HepG2 (cell line): ENCODE measurements around the gene STK10. TPM values are rescaled to one million over a fixed set of nuclear protein-coding genes. Genes with fewer than 3 reads are reported as not detected.

Experiments
- ATAC-seq: fragments of 200-7000 bp; cut with Tn5 transposase; 3 replicates; pipeline ENCODE4 v1.9.1; 2020; ENCODE audit warnings: mild to moderate bottlenecking, moderate library complexity
- BruUV-seq: library from RNA; stranded (reverse); fragments of 400-500 nt; replicated peaks from 2 replicates; lab custom pipeline; 2021; lab: Mats Ljungman, UMichigan
- CTCF ChIA-PET: fragments of 300-600 bp; formaldehyde crosslinking; extraction: SDS; loops from one replicate; lab custom pipeline; 2021; ENCODE audit warnings: low total read pairs, inconsistent platforms, low intra/inter-chr PET ratio; lab: Yijun Ruan, JAX
- POLR2A ChIA-PET: fragments of 350-600 bp; sonication (Branson Sonifier 250); formaldehyde crosslinking; loops from one replicate; lab custom pipeline; 2020; ENCODE audit warnings: antibody characterized with exemption, inconsistent platforms; lab: Yijun Ruan, JAX
- DNase-seq: peaks from one replicate; pipeline ENCODE4 v3.0.0-alpha.2; 2015; ENCODE audit warnings: low spot score
- FAIRE-seq: peaks from 3 replicates; lab custom pipeline; 2011; peaks lifted over from hg19 to GRCh38; lab: Jason Lieb, UNC
- H2AFZ ChIP-seq: one replicate; pipeline ENCODE4 v1.6.1; 2011; ENCODE audit warnings: low read length, inconsistent platforms
- H3K27ac ChIP-seq: fragments of 300-600 bp; 3 replicates; pipeline ENCODE4 v1.8.0; 2011; ENCODE audit warnings: mixed run types, mild to moderate bottlenecking, mixed read lengths, low read length, inconsistent platforms; ENCODE audit not compliant: insufficient read depth; ENCODE audit errors: extremely low read length
- H3K27me3 ChIP-seq, 2 experiments: fragments of 200-600 bp in 1 of 2; 2 replicates in 1 of 2; 3 replicates in 1 of 2; pipeline versions ENCODE4 v1.6.0 to v1.8.0; 2011; ENCODE audit warnings: low read length in 2 of 2, mild to moderate bottlenecking in 2 of 2, moderate library complexity in 2 of 2, inconsistent platforms in 1 of 2; ENCODE audit not compliant: insufficient read depth in 2 of 2, control insufficient read depth in 1 of 2
- H3K36me3 ChIP-seq, 2 experiments: fragments of 200-600 bp in 1 of 2; replicated peaks in 1 of 2; 2 replicates in 1 of 2; 3 replicates in 1 of 2; pipeline versions ENCODE4 v1.5.1 to v1.8.0; 2011; ENCODE audit warnings: low read length in 2 of 2, inconsistent platforms in 1 of 2; ENCODE audit not compliant: insufficient read depth in 2 of 2, control insufficient read depth in 1 of 2
- H3K4me1 ChIP-seq: 2 replicates; pipeline ENCODE4 v1.5.1; 2012; ENCODE audit warnings: low read length, inconsistent platforms; ENCODE audit not compliant: insufficient read depth
- H3K4me2 ChIP-seq: 2 replicates; pipeline ENCODE4 v1.6.0; 2011; ENCODE audit warnings: low read depth, low read length, inconsistent platforms
- H3K4me3 ChIP-seq, 3 experiments: fragments of 200-600 bp in 1 of 3; sonication (generic), shearing (Covaris generic) in 1 of 3; replicated peaks in 1 of 3; 2 replicates each; pipeline ENCODE4 v1.5.1; 2011 to 2016; ENCODE audit warnings: low read length in 3 of 3, inconsistent platforms in 2 of 3, low read depth in 2 of 3, mild to moderate bottlenecking in 2 of 3, control low read depth in 1 of 3, mixed read lengths in 1 of 3; ENCODE audit not compliant: insufficient read depth in 1 of 3
- H3K79me2 ChIP-seq: one replicate; pipeline ENCODE4 v1.6.1; 2011; ENCODE audit warnings: low read length, inconsistent platforms; ENCODE audit not compliant: insufficient read depth
- H3K9ac ChIP-seq: 2 replicates; pipeline ENCODE4 v1.6.0; 2011; ENCODE audit warnings: mild to moderate bottlenecking, low read depth, low read length, inconsistent platforms; ENCODE audit not compliant: insufficient read depth
- H3K9me3 ChIP-seq: 2 replicates; pipeline ENCODE4 v1.5.1; 2012; ENCODE audit warnings: mild to moderate bottlenecking, low read length
- H4K20me1 ChIP-seq: 2 replicates; pipeline ENCODE4 v1.6.0; 2011; ENCODE audit warnings: inconsistent platforms, mild to moderate bottlenecking, low read length, moderate library complexity; ENCODE audit not compliant: insufficient read depth
- ARID4A ChIP-seq: sonication (generic); formaldehyde crosslinking; IDR thresholded peaks from 2 replicates; pipeline ENCODE4 v1.5.0; 2020; ENCODE audit warnings: mild to moderate bottlenecking, missing genetic modification reagents, borderline replicate concordance
- ESRRA ChIP-seq: sonication (generic); formaldehyde crosslinking; IDR thresholded peaks from 2 replicates; pipeline ENCODE4 v1.5.1; 2020; ENCODE audit warnings: mild to moderate bottlenecking, low read depth, missing genetic modification reagents
- KDM1A ChIP-seq: IDR thresholded peaks from 2 replicates; pipeline ENCODE4 v1.6.1; 2016; ENCODE audit warnings: missing compliant biosample characterization
- RFXAP ChIP-seq: sonication (generic); formaldehyde crosslinking; IDR thresholded peaks from 2 replicates; pipeline ENCODE4 v1.4.0; 2020; ENCODE audit warnings: missing genetic modification reagents, borderline replicate concordance
- SIX1 ChIP-seq: sonication (generic); formaldehyde crosslinking; IDR thresholded peaks from 2 replicates; pipeline ENCODE4 v1.4.0; 2020; ENCODE audit warnings: missing genetic modification reagents, borderline replicate concordance
- SNAPC2 ChIP-seq: sonication (generic); formaldehyde crosslinking; IDR thresholded peaks from 2 replicates; pipeline ENCODE4 v1.8.1; 2022; ENCODE audit warnings: mild to moderate bottlenecking, missing genetic modification reagents
- TBP ChIP-seq: sonication (generic); formaldehyde crosslinking; IDR thresholded peaks from 2 replicates; pipeline ENCODE4 v1.5.0; 2020; ENCODE audit warnings: missing genetic modification reagents
- ZBTB38 ChIP-seq: sonication (generic); formaldehyde crosslinking; IDR thresholded peaks from 2 replicates; pipeline ENCODE4 v1.5.1; 2020; ENCODE audit warnings: mild to moderate bottlenecking, missing genetic modification reagents
- ZFP90 ChIP-seq: sonication (generic); formaldehyde crosslinking; IDR thresholded peaks from 2 replicates; pipeline ENCODE4 v1.8.0; 2022; ENCODE audit warnings: missing genetic modification reagents, mild to moderate bottlenecking, inconsistent platforms, borderline replicate concordance
- ZHX1 ChIP-seq: sonication (generic); formaldehyde crosslinking; IDR thresholded peaks from 2 replicates; pipeline ENCODE4 v1.8.1; 2022; ENCODE audit warnings: low read depth, mild to moderate bottlenecking, missing genetic modification reagents
- ZNF691 ChIP-seq: sonication (generic); formaldehyde crosslinking; IDR thresholded peaks from 2 replicates; pipeline ENCODE4 v1.4.0; 2020; ENCODE audit warnings: missing genetic modification reagents, low read depth, mild to moderate bottlenecking, borderline replicate concordance
- WGBS: methylation state at CpG from one replicate; pipeline ENCODE4 v1.1.6; 2017; ENCODE audit warnings: low lambda C conversion rate; 5-methylcytosine and 5-hydroxymethylcytosine counted together
- in situ Hi-C: cut with HindIII; loops from 2 replicates; pipeline ENCODE4 v1.10.0; 2017; ENCODE audit warnings: low pct_unique_long_range_greater_than_20kb; ENCODE audit not compliant: extremely low pct_ligation_motif_present
- intact Hi-C: fragments of 100-400 bp; cut with micrococcal nuclease; formaldehyde crosslinking; loops from one replicate; pipeline ENCODE4 v1.10.0; 2022; ENCODE audit not compliant: unreplicated experiment
- polyA plus RNA-seq, 8 experiments: library from polyadenylated mRNA; depleted of rRNA in 3 of 8; stranded (reverse) in 7 of 8; unstranded in 1 of 8; fragments of >200 nt; fragmentation: Illumina TruSeq in 4 of 8; extraction: Trizol in 4 of 8; gene quantifications; 2 replicates each; pipeline versions ENCODE4 v1.2.1 to v1.2.3, GENCODE V29; 2011 to 2016; ENCODE audit warnings: low read depth in 4 of 8, missing spikeins in 1 of 8, mixed read lengths in 1 of 8; ENCODE audit not compliant: insufficient read depth in 1 of 8
- total RNA-seq, 5 experiments: library from RNA; depleted of rRNA; stranded (reverse); fragments of >200 nt; fragmentation: Illumina TruSeq; extraction: Trizol; gene quantifications; 2 replicates each; pipeline ENCODE4 v1.2.3, GENCODE V29; 2016; ENCODE audit warnings: low read depth in 1 of 5

STK10 gene
- total and polyA plus RNA-seq, 2 of the 13 experiments (the other 11 are each of a cell fraction or from before 2014, with no cell fraction given) = 7.0 to 7.2 TPM

- no peak for TF ChIP-seq ZBTB38 (CRISPR knock-in tag)
- TF ChIP-seq, all 625 proteins: peak for 0
Measured at GRCh38 chr5:171992813-171993212, 195.2 kb downstream of the STK10 start (continued).

GRCh38 chr5:171992305-171992704, 195.7 kb downstream of the STK10 start:
- WGBS = 98% methylated on average over 3 of the region's 3 CpGs
- Histone ChIP-seq H3K9ac (no peak overlapping the region), H3K9me3 (no peaks in the 10 kb centered on the region), H3K27ac (no peak overlapping the region), H2AFZ (no peak overlapping the region), H3K4me2 (no peak overlapping the region), H3K79me2 (peaks cover 81% of the 10 kb centered on the region), H3K36me3 (peaks cover 1 to 9% of the 10 kb centered on the region in 2 experiments; a peak in 4 of 5 replicates), H4K20me1 (peaks cover 4% of the 10 kb centered on the region), H3K4me1 (peaks cover 16% of the 10 kb centered on the region), H3K4me3 (no peak overlapping the region), H3K27me3 (no peaks in the 10 kb centered on the region)
- FAIRE-seq (no peak), ATAC-seq (no peak), DNase-seq (no peak)
- CTCF ChIA-PET = no interaction called here
- BruUV-seq = no TSS peak
- POLR2A ChIA-PET = no interaction called here
- intact Hi-C loops (no loop called here), in situ Hi-C loops (no loop called here)
- no peak for TF ChIP-seq SIX1
- no peak for TF ChIP-seq KDM1A
- TF ChIP-seq SNAPC2 (CRISPR knock-in tag) = no peak
- TF ChIP-seq TBP (CRISPR knock-in tag) = no peak
- no peak for TF ChIP-seq ESRRA (CRISPR knock-in tag)
- no peak for TF ChIP-seq ZHX1 (CRISPR knock-in tag)
- TF ChIP-seq ARID4A = no peak
- TF ChIP-seq RFXAP (CRISPR knock-in tag) = no peak
- TF ChIP-seq ZFP90 (CRISPR knock-in tag) = no peak
- no peak for TF ChIP-seq ZNF691 (CRISPR knock-in tag)
